ENCODE measurements around the gene SDHAF3. TPM values are rescaled to one million over a fixed set of nuclear protein-coding genes. Genes with fewer than 3 reads are reported as not detected.

Gene SDHAF3
- total and polyA plus RNA-seq, 10 of the 15 experiments (the other 5 are each of a cell fraction or from before 2014, with no cell fraction given) = 24.3 to 124 (median 63.5) TPM

- ChIA-PET POLR2A (no interaction called here), SMC1A (ENCODE audit: uncharacterized antibody, unreplicated experiment) (no interaction called here), RAD21 (ENCODE audit: unreplicated experiment) (no interaction called here), CTCF (interaction anchor here (1.3 to 1.7 kb wide), 2 partner anchors 59 to 752 kb away, joined by 3 to 4 read pairs; partner anchors contain the start of gene ASNS)
- TF ChIP-seq CHD1 (IDR thresholded peaks at IDR 0.05; ENCODE audit: low read depth, low read length) (no peak), SKIL (IDR thresholded peaks at IDR 0.05; ENCODE audit: low read depth, poor library complexity, severe bottlenecking) (no peak)
- no peaks in the 10 kb centered on the region; the same call in 2 of the 3 replicates for H3K9me3 ChIP-seq (replicated peaks; ENCODE audit: control insufficient read depth, insufficient read depth, low read length)
- peaks cover 8% of the 10 kb centered on the region; the same call in 1 of the 2 replicates for H3K4me1 ChIP-seq (ENCODE audit: control insufficient read depth, insufficient read depth, low read length)
- peak overlapping the region; percentile 29; the same call in 1 of the 2 replicates for H3K4me3 ChIP-seq
- H3K27ac ChIP-seq (ENCODE audit: control insufficient read depth, insufficient read depth) = no peak overlapping the region
- H3K9ac ChIP-seq (ENCODE audit: control insufficient read depth, insufficient read depth, low read length) = no peak overlapping the region
- no peak overlapping the region for H2AFZ ChIP-seq (ENCODE audit: control insufficient read depth, low read depth, low read length)
- no peaks in the 10 kb centered on the region for H3K36me3 ChIP-seq (ENCODE audit: control insufficient read depth in 2 of 2, insufficient read depth in 2 of 2, low read length in 1 of 2)
- in situ Hi-C loops (cut with MboI) = loop anchor here (10.0 kb wide), 1 partner anchor 385 kb away; no protein-coding TSS in a partner anchor
- DNase-seq (ENCODE audit: low read depth, low spot score) (no peak), FAIRE-seq (no peak), ATAC-seq (no peak)
- no peaks in the 10 kb centered on the region for H4K20me1 ChIP-seq (ENCODE audit: control insufficient read depth, insufficient read depth)
- intact Hi-C loops (cut with micrococcal nuclease; ENCODE audit: unreplicated experiment) = no loop called here
- BruUV-seq (replicated peaks) = no TSS peak
- H3K27me3 ChIP-seq (replicated peaks in 1 of 2; ENCODE audit: control insufficient read depth in 2 of 2, insufficient read depth in 2 of 2, low read length in 1 of 2) = no peaks in the 10 kb centered on the region
- H3K4me2 ChIP-seq (ENCODE audit: control insufficient read depth, insufficient read depth) = peak overlapping the region; percentile 80
- WGBS (ENCODE audit: insufficient coverage, insufficient replicate concordance, low lambda C conversion rate, missing lambda C conversion rate) = 91% methylated on average over 2 of the region's 2 CpGs
- H3K79me2 ChIP-seq (ENCODE audit: control insufficient read depth, insufficient read depth, low read length) = peaks cover 25% of the 10 kb centered on the region
Measured at GRCh38 chr7:97119747-97120146, 2.2 kb downstream of the SDHAF3 start.

DNA sequence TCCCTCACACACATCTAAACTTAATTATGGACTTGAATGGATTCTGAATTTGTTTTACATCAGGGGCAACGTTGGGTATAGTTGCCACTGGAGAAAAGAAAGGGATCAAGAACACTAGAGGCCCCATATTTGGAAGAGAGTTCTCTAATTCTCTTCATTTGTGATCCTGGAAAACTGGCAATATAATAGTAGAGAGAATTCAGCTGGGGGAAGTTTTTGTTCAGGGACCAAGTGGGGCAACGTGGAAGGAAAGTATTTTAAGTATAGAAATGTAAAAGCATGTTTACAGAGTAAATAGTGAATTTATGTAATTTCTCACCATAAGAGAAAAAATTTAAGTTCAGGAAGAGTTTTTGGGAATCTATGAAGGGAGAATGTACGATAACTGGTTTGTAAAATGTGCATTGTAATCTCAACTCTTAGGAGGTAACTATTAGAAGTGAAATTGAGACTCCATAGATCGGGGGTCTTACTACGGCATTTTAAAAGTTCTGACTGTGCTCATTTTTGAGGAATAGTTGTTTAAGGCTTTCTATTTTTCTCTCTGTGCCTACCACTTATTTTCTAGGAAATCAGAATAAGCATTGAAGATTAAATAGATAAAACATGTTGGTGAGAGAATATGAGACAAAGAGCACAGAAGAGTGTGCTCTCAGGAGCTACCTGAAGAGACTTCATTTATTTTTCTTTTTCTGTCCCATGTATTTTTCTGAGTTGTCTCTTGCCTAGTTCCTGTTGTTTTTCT lies 3.4 kb downstream of the SDHAF3 start:
- ChIA-PET CTCF (no interaction called here), POLR2A (interaction anchor here (1.9 kb wide), 1 partner anchor 13 kb away, joined by 7 read pairs; no protein-coding TSS in a partner anchor), SMC1A (ENCODE audit: uncharacterized antibody, unreplicated experiment) (no interaction called here), RAD21 (ENCODE audit: unreplicated experiment) (no interaction called here)
- Histone ChIP-seq H3K27me3 (replicated peaks in 1 of 2; ENCODE audit: control insufficient read depth in 2 of 2, insufficient read depth in 2 of 2, low read length in 1 of 2) (no peaks in the 10 kb centered on the region), H3K9ac (ENCODE audit: control insufficient read depth, insufficient read depth, low read length) (no peak overlapping the region), H3K9me3 (replicated peaks; ENCODE audit: control insufficient read depth, insufficient read depth, low read length) (no peaks in the 10 kb centered on the region; the same call in 2 of the 3 replicates), H3K79me2 (ENCODE audit: control insufficient read depth, insufficient read depth, low read length) (peaks cover 25% of the 10 kb centered on the region), H3K4me2 (ENCODE audit: control insufficient read depth, insufficient read depth) (no peak overlapping the region), H2AFZ (ENCODE audit: control insufficient read depth, low read depth, low read length) (no peak overlapping the region), H3K36me3 (ENCODE audit: control insufficient read depth in 2 of 2, insufficient read depth in 2 of 2, low read length in 1 of 2) (no peaks in the 10 kb centered on the region), H4K20me1 (ENCODE audit: control insufficient read depth, insufficient read depth) (no peaks in the 10 kb centered on the region), H3K27ac (ENCODE audit: control insufficient read depth, insufficient read depth) (no peak overlapping the region), H3K4me1 (ENCODE audit: control insufficient read depth, insufficient read depth, low read length) (peaks cover 8% of the 10 kb centered on the region; the same call in 1 of the 2 replicates), H3K4me3 (no peak overlapping the region)
- no peak for ATAC-seq
- FAIRE-seq = no peak
- intact Hi-C loops (cut with micrococcal nuclease; ENCODE audit: unreplicated experiment) = no loop called here
- BruUV-seq (replicated peaks) = no TSS peak
- DNase-seq (ENCODE audit: low read depth, low spot score) = no peak
- in situ Hi-C loops (cut with MboI) = no loop called here
- WGBS (ENCODE audit: insufficient coverage, insufficient replicate concordance, low lambda C conversion rate, missing lambda C conversion rate) = 87% methylated on average over 5 of the region's 5 CpGs
- TF ChIP-seq, protein P1, sequence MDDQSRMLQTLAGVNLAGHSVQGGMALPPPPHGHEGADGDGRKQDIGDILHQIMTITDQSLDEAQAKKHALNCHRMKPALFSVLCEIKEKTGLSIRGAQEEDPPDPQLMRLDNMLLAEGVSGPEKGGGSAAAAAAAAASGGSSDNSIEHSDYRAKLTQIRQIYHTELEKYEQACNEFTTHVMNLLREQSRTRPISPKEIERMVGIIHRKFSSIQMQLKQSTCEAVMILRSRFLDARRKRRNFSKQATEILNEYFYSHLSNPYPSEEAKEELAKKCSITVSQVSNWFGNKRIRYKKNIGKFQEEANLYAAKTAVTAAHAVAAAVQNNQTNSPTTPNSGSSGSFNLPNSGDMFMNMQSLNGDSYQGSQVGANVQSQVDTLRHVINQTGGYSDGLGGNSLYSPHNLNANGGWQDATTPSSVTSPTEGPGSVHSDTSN (IDR thresholded peaks at IDR 0.05; ENCODE audit: insufficient replicate concordance, low read depth, low read length) = no peak
- TF ChIP-seq RAD51 (IDR thresholded peaks at IDR 0.05) (no peak), NFYB (IDR thresholded peaks at IDR 0.05; ENCODE audit: insufficient read depth, low read depth, low read length) (no peak), IRF5 (IDR thresholded peaks at IDR 0.05; ENCODE audit: borderline replicate concordance) (no peak), ASH2L (IDR thresholded peaks at IDR 0.05; ENCODE audit: borderline replicate concordance, low read depth) (no peak), STAT3 (IDR thresholded peaks at IDR 0.05; ENCODE audit: low read depth, low read length) (no peak), FOXK2 (IDR thresholded peaks at IDR 0.05) (no peak), FOXM1 (IDR thresholded peaks at IDR 0.05; ENCODE audit: low read depth, low read length) (no peak), KAT2A (conservative IDR thresholded peaks at IDR 0.05; ENCODE audit: control insufficient read depth, low read depth, low read length) (no peak), HCFC1 (IDR thresholded peaks at IDR 0.05; ENCODE audit: low read length) (no peak)

Measured in GM12878 (cell line).